IPS DF 6.9 (cell line): ENCODE results near the gene HECW1.

Experiments
- DNase-seq: peaks from one replicate; pipeline ENCODE4 v3.0.0-alpha.2; 2013; ENCODE audit warnings: low read depth, low spot score
- H3K27ac ChIP-seq: one replicate; pipeline ENCODE4 v1.5.1; 2013; ENCODE audit warnings: low read length, control low read depth
- H3K27me3 ChIP-seq: 2 replicates; pipeline ENCODE4 v1.6.1; 2013; ENCODE audit warnings: mild to moderate bottlenecking, low read length; ENCODE audit not compliant: control insufficient read depth, insufficient read depth
- H3K36me3 ChIP-seq: 2 replicates; pipeline ENCODE4 v1.6.1; 2013; ENCODE audit warnings: low read length; ENCODE audit not compliant: control insufficient read depth, insufficient read depth
- H3K4me1 ChIP-seq: 2 replicates; pipeline ENCODE4 v1.6.1; 2013; ENCODE audit warnings: low read length; ENCODE audit not compliant: control insufficient read depth, insufficient read depth
- H3K4me3 ChIP-seq: 2 replicates; pipeline ENCODE4 v1.5.1; 2013; ENCODE audit warnings: mild to moderate bottlenecking, low read length
- H3K9me3 ChIP-seq: 2 replicates; pipeline ENCODE4 v1.6.1; 2013; ENCODE audit warnings: low read length, inconsistent platforms; ENCODE audit not compliant: control insufficient read depth, insufficient read depth
- WGBS: extraction: QIAGEN DNeasy Blood & Tissue Kit; methylation state at CpG from one replicate; pipeline ENCODE4 v1.1.7; 2013; ENCODE audit warnings: mixed read lengths, missing lambda C conversion rate; ENCODE audit not compliant: insufficient read length, insufficient coverage; 5-methylcytosine and 5-hydroxymethylcytosine counted together

HECW1 gene

DNA sequence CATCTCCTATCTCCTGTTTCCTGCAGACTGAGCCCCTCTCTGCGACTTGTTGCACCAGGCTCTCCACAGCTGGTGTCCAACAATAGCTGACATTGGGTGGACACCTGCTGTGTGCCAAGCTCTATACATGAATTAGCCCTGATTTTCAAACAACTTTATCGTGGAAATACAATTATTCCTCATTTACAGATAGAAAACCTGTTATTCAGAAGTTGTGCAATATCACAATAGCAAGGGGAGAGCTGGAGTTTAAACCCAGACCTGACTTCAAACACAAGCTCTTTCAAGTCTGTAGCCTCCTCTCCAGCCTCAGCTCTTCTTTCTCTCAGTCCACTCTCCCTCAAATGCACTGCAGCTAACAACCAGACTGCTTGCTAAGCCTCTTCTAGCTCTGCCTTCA lies 168.8 kb downstream of the HECW1 start:
- no CpG with 5 or more reads among the region's 2 CpGs for WGBS

DNA sequence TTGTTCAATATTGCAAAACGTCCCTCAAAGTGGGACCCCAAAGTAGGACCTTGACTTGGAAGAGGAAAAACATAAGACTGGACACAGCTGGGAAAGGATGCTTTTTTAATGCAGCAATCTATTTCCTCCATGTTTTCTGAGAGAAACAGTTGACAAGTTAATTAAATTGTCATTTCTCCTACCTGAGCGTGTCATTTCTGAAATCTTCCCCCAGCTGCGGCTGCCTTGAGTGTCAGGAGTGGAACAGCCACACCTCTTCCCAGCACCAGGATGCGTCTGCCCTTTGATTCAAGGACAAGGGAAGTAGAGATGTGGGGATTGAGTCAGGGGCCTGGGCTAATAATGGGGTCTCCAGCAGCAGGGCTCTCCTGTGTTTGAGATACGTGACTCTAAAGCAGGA lies 171.3 kb downstream of the HECW1 start:
- Histone ChIP-seq H3K27me3 (no peaks in the 10 kb centered on the region; the same call in 1 of the 2 replicates), H3K36me3 (no peaks in the 10 kb centered on the region), H3K27ac (no peak overlapping the region), H3K4me1 (no peaks in the 10 kb centered on the region; the same call in 1 of the 2 replicates), H3K4me3 (no peak overlapping the region), H3K9me3 (no peaks in the 10 kb centered on the region)
- no peak for DNase-seq
- WGBS, result no CpG with 5 or more reads among the region's 5 CpGs

More for the DNA sequence above, 168.8 kb downstream of the HECW1 start:
- Histone ChIP-seq H3K4me1 (no peaks in the 10 kb centered on the region; the same call in 1 of the 2 replicates), H3K27me3 (no peaks in the 10 kb centered on the region; the same call in 1 of the 2 replicates), H3K9me3 (no peaks in the 10 kb centered on the region), H3K4me3 (no peak overlapping the region), H3K36me3 (no peaks in the 10 kb centered on the region), H3K27ac (no peak overlapping the region)
- no peak for DNase-seq

DNA sequence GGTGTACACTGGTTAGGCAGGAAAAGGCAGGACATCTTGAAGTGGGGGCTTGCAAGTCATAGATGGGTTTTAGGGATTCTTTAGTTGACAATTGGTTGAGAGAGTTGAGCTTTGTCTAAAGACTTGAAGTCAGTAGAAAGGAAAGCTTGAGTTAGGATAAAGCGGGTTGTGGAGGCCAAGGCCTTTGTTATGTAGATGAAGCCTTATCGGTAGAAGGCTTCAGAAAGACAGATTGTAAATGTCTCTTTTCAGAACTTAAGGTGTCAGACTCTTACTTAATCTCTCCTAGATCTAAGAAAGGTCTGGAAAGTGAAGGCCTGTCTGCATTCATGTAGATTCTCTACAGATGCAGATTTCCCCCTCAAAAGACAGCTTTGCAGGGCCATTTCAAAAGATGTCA lies 177.4 kb downstream of the HECW1 start:
- Histone ChIP-seq H3K4me3 (no peak overlapping the region), H3K4me1 (peaks cover 7% of the 10 kb centered on the region; the same call in 1 of the 2 replicates), H3K9me3 (peaks cover 5% of the 10 kb centered on the region), H3K27me3 (no peaks in the 10 kb centered on the region), H3K36me3 (no peaks in the 10 kb centered on the region; the same call in 1 of the 2 replicates), H3K27ac (no peak overlapping the region)
- DNase-seq, result no peak
- WGBS, result no CpG with 5 or more reads among the region's 2 CpGs

DNA sequence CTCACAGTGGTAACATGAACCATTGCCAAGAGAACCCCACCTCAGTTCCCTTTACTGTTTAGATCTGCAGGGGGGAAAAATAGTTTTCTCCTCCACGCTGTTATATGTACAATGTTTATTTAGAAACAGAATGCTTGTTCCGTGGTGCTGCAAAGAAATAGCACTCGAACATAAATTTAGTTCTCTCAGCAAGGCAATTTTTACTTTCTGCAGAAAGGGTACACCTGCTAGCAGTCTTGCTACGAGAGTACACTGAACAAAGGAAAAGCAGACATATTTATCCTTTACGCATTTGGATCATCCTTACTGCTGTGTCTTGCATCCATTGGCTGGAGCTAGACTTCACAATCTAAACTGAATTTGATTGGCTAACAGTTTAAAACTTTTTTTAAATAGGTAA lies 178.5 kb downstream of the HECW1 start:
- Histone ChIP-seq H3K27ac (no peak overlapping the region), H3K27me3 (no peaks in the 10 kb centered on the region), H3K4me1 (peaks cover 7% of the 10 kb centered on the region; the same call in 1 of the 2 replicates), H3K36me3 (no peaks in the 10 kb centered on the region; the same call in 1 of the 2 replicates), H3K9me3 (peaks cover 5% of the 10 kb centered on the region), H3K4me3 (no peak overlapping the region)
- DNase-seq, result no peak
- no CpG with 5 or more reads among the region's 5 CpGs for WGBS

DNA sequence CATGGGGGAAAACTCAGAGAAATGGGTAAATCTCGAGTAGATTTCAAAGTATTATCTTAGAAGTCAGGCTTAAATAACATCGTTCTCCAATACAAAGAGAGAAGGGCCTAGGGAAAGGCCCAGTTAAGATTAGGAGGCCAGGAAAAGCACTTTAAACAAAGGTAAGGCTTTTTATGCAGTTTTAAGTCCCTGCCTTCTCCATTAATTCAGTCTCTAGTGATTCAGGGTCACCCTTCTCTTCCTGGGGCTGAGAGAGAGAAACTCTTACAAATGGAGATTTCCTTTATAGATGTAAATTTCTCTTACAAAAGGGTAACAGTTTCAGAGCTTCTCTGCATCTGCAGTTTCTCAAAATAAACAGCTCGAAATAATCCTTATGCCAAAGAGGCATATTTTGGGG lies 179.3 kb downstream of the HECW1 start:
- no peak for DNase-seq
- no peak overlapping the region for H3K27ac ChIP-seq

DNA sequence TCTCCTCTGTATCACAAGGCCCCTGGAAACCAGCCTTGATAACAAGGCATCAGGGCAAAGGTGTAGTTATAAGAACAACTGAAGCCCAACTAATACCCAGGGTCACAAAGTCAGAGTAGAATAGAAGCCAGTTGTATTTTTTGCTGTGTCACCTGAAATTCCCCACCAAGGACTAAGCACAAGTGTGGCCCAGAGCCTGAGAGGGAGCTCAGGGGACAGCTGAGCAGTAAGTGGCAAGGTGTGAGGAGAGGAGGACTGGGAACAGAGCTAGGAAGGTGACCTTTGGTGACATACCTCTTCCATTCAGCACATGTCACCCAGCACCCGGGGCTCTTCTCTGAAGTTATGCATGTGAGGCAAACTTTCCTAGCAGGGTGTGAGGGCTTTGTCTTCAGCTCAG lies 179.9 kb downstream of the HECW1 start:
- no peaks in the 10 kb centered on the region; the same call in 1 of the 2 replicates for H3K36me3 ChIP-seq
- H3K27ac ChIP-seq, result no peak overlapping the region
- DNase-seq, result no peak
- peaks cover 5% of the 10 kb centered on the region for H3K9me3 ChIP-seq
- H3K4me3 ChIP-seq, result no peak overlapping the region
- peaks cover 9% of the 10 kb centered on the region; the same call in 1 of the 2 replicates for H3K4me1 ChIP-seq
- H3K27me3 ChIP-seq, result no peaks in the 10 kb centered on the region
- no CpG with 5 or more reads among the region's 1 CpG for WGBS

More for the DNA sequence above, 179.3 kb downstream of the HECW1 start:
- Histone ChIP-seq H3K4me1 (peaks cover 9% of the 10 kb centered on the region; the same call in 1 of the 2 replicates), H3K4me3 (no peak overlapping the region), H3K36me3 (no peaks in the 10 kb centered on the region; the same call in 1 of the 2 replicates), H3K27me3 (no peaks in the 10 kb centered on the region), H3K9me3 (peaks cover 5% of the 10 kb centered on the region)
- no CpG with 5 or more reads among the region's 3 CpGs for WGBS

DNA sequence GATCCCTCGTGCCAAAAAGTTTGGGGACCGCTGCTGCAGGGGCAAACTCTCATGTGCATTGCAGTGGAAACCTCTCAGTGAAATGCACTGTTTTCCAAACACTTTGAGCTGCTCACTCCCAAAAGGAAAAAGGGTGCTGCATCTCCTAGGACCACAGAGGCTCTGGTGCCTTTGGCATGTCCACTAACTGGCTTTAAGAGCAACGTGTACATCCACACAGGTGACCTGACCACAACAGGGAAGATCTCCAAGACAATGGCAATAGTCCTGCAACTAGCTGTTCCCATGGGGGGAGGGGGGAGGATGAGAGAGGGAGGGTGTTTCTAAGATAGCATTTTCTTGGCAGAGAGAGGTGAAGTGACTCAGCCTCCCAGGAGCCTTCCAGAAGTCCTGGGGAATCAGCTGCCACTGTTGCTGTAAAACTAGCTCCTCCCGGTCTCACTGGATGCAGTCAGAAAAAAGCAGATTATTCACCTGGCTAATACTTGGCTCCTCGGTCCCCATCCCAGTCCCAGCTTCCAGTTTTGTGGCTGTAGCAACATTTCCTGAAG lies 181.7 kb downstream of the HECW1 start:
- H3K27ac ChIP-seq, result no peak overlapping the region
- no peak for DNase-seq
- no peaks in the 10 kb centered on the region; the same call in 1 of the 2 replicates for H3K36me3 ChIP-seq
- peaks cover 5% of the 10 kb centered on the region for H3K9me3 ChIP-seq
- H3K4me3 ChIP-seq, result no peak overlapping the region
- no peaks in the 10 kb centered on the region for H3K27me3 ChIP-seq
- WGBS, result no CpG with 5 or more reads among the region's 5 CpGs
- peaks cover 9% of the 10 kb centered on the region; the same call in 1 of the 2 replicates for H3K4me1 ChIP-seq

DNA sequence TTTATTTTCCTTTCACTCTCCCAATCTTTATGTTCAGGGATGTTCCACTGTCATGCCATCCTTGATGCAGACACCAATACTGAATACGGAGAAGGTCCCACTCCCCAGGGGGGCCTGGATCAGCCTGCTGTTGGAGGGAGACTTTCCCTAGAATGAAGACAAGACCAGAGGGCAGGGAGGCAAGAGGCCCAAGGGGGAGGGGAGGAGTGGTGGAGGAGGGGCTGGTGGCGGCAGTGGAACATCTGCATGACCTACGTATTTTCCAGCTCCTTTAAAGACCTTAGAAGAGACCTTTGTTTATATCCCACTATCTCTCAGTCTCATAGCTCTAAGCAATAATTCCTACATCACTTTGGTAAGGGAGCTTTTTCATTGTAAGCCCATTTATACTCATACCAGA lies 183.0 kb downstream of the HECW1 start:
- Histone ChIP-seq H3K4me1 (peaks cover 9% of the 10 kb centered on the region; the same call in 1 of the 2 replicates), H3K36me3 (no peaks in the 10 kb centered on the region; the same call in 1 of the 2 replicates), H3K27ac (no peak overlapping the region), H3K4me3 (no peak overlapping the region), H3K9me3 (peaks cover 3% of the 10 kb centered on the region), H3K27me3 (no peaks in the 10 kb centered on the region)
- WGBS, result no CpG with 5 or more reads among the region's 3 CpGs
- no peak for DNase-seq

DNA sequence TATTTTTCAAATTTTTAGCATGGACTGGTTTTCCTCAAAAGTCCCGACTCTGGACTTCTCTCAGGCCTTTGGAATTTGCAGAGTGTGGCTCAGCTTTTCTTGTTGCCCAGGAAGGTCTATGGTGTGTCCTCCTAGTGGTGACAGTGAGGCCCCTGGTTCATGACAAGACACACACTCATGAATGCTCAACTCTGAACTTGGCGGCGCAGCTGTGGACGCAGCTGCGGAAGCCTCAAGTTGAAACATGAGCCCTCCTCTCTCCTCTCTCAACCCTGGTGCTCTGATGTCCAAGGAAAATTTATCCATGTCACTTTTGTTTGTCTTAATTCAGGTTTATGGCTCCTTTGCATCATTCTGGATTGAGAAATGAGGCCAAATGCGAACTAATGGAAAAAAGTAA lies 183.9 kb downstream of the HECW1 start:
- Histone ChIP-seq H3K27me3 (no peaks in the 10 kb centered on the region), H3K36me3 (no peaks in the 10 kb centered on the region), H3K4me1 (peaks cover 9% of the 10 kb centered on the region; the same call in 1 of the 2 replicates), H3K4me3 (no peak overlapping the region), H3K27ac (no peak overlapping the region), H3K9me3 (no peaks in the 10 kb centered on the region)
- whole genome bisulfite sequencing, result no CpG with 5 or more reads among the region's 6 CpGs
- no peak for DNase-seq

DNA sequence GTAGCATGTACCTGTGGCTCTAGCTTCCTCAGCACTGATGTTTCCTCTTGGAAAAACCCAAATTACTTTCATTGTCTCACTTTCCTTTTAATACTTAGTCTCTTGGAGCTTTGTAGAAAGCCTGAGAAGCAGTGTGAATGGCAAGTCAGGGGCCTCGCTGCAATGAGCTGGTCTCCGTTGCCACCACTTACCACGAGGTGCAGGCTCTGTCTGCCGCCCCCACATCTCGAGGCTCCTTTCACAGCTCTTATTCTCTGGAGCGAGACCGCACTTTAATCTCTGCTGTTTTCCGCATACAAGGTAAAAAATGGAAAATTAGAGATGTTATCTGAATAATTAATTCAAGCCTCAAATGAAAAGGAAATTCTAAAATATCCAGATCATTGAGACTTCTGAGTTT lies 186.2 kb downstream of the HECW1 start:
- peaks cover 9% of the 10 kb centered on the region; the same call in 1 of the 2 replicates for H3K4me1 ChIP-seq
- DNase-seq, result no peak
- H3K4me3 ChIP-seq, result no peak overlapping the region
- H3K27me3 ChIP-seq, result no peaks in the 10 kb centered on the region
- H3K36me3 ChIP-seq, result no peaks in the 10 kb centered on the region
- no peak overlapping the region for H3K27ac ChIP-seq
- H3K9me3 ChIP-seq, result no peaks in the 10 kb centered on the region
- WGBS, result no CpG with 5 or more reads among the region's 8 CpGs

DNA sequence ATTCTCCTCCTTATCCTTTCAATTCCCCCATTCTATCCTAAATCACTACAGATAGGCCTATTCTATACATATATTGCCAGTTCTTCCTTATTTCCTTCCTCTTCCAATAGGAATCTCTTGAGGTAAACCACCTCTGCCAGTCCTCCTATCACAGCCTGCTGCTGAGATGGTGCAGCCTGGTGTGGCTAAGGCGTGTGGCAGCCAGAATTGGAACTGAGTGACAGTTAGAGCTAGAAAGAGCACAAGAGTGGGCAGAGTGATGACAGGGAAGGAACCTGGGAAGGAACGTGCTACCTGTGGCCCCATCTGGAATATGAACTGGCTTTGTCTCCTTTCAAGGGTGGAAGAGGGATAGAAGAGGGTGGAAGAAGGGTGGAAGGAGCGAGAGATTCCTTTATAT lies 187.7 kb downstream of the HECW1 start:
- Histone ChIP-seq H3K4me3 (no peak overlapping the region), H3K36me3 (no peaks in the 10 kb centered on the region), H3K9me3 (no peaks in the 10 kb centered on the region), H3K27me3 (no peaks in the 10 kb centered on the region), H3K4me1 (peaks cover 4% of the 10 kb centered on the region; the same call in 1 of the 2 replicates), H3K27ac (no peak overlapping the region)
- no peak for DNase-seq
- WGBS, result no CpG with 5 or more reads among the region's 3 CpGs
